Ureter (tissue), 1 donor: ENCODE measurements around the gene HEPACAM. TPM values are rescaled to one million over a fixed set of nuclear protein-coding genes. Genes with fewer than 3 reads are reported as not detected.
A peak's percentile ranks its signal among the peaks of the same experiment; 100 is the strongest.

Source experiments
- DNase-seq: peaks from one replicate; pipeline ENCODE4 v3.0.0-alpha.2; 2020; ENCODE audit warnings: low spot score
- total RNA-seq: library from RNA; stranded (reverse); gene quantifications from one replicate; pipeline ENCODE4 v1.2.4, GENCODE V29; 2023
- donor health status: DM: yes; HTN: yes; CAD: no.

HEPACAM gene
- total RNA-seq, 1 donor from 2014 or later: 0.68 TPM

DNA sequence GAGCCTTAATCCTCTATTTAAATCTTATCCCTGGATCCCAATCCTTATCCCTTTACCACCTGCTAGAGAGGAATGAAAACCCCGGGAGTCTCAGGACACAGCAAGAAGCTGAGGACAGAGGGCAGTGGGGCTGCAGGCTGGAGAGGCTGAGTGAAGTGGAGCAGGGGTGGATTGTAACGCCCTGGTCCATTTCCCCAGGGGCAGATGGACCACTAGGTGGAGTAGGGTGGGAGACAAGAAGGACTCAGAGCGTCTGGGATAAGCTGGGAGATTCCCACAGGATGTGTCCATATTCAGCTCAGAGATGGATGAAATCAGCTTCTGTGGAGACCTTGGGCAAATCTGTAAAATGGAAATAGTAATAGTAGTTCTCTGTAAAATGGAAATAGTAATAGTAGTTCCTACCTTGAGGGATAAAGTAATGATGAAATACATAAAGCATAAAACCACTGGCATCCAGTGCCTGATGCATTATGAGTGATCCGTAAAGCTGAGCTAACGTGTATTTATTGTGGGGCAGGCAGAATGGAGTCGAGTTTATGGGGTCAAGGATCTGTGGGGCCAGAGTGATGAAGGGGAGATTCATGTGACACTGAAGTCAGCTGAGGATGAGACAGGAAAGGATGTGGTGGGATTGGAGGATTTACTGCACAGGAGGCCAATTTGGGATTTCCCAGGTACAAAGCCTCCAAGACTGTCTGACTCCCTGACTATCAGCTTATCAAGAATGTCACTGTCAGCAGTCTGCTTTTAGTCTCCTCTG is 36.3 kb downstream of the HEPACAM start:
- DNase-seq: peak; percentile 26

GRCh38 chr11:124898711-124899110 is 37.1 kb downstream of the HEPACAM start:
- peak; percentile 42 for DNase-seq

GRCh38 chr11:124898263-124898680 is 37.6 kb downstream of the HEPACAM start:
- DNase-seq: peak; percentile 40

DNA sequence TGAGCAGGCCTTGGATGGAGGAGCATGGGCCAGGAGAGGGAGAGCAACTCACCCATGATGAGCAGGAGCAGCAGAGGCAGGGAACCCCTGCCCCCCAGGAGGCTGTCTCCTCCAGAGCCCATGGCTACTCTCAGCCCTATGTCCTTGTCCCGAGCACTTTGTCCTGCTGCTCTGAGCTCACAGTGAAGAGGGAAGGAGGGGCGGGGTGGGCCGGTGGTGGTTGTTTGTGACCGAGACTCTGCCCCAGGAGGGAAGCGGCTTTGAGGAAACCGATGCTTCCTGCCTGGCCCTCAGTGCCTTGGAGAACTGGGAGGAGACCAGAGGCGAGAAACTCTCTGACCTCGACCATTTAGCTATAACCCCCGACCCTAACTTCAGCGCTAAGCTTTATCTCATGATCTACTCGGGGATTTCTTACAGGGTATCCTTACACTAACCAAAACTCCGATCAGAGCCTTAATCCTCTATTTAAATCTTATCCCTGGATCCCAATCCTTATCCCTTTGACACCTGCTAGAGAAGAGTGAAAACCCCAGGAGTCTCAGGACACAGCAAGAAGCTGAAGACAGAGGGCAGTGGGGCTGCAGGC is 38.1 kb downstream of the HEPACAM start, which contains the start of gene ROBO4:
TSS of gene ROBO4 (minus strand) at position 192 of the 589 bp plus-strand sequence. CDS start at position 122, 70 bp downstream.
- peak; percentile 44 for DNase-seq

DNA sequence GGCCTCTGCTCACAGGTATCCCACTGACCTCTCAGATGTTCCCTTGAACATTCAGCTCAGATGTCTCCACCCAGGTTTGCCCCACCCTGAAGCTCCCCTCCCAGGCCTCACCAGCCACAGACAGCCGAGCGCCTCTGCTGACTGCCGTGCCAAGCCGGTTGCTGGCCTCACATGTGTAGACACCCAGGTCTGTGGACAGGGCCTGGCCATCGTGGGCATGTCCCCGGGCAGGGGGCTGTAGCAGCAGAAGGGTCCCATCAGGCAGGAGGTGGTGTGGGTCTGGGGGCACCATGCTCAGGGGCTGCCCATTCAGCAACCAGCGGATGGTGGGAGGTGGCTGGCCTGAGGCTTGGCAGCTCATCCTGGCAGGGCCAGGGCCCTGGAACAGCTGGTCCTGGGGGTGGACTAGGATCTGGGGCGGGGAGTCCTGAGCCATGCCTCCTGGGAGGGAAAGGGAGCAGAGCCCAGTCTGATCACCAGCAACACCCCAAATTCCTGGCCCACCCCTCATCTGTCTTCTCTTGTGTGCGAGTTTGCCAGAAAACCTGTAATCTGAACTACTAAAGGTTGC is 38.9 kb downstream of the HEPACAM start:
- peak; percentile 41 for DNase-seq

DNA sequence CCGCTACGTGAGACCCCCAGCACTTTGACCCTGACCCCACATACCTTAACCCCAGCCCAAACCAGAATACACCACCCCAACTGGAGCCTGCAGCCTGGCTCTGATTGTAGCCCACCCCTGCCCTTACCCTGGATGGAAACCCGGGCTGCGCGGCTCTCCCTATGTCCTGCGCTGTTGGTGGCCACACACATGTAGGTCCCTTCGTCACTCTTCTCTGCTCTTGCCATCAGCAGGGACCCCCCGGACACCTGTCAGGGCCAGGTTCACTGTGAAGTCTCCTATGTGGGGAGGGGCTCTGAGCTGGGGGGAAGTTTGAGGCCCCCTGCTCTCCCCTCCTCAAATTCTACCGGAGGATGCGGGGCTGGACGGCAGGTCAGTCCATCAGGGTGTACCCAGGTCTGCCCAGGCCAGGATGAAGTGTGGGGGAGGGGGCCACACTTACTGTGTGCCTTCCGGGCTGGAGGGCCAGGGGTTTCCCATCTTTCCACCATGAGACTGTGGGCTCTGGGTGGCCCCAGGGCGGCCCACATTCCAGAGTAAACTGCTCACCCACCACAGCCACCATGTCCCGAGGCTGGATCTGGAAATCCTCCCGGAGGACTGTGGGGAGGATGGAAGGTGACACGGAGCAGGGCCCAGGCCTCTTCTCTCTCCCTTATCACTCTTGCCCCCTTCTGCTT is 39.6 kb downstream of the HEPACAM start:
- no peak for DNase-seq

DNA sequence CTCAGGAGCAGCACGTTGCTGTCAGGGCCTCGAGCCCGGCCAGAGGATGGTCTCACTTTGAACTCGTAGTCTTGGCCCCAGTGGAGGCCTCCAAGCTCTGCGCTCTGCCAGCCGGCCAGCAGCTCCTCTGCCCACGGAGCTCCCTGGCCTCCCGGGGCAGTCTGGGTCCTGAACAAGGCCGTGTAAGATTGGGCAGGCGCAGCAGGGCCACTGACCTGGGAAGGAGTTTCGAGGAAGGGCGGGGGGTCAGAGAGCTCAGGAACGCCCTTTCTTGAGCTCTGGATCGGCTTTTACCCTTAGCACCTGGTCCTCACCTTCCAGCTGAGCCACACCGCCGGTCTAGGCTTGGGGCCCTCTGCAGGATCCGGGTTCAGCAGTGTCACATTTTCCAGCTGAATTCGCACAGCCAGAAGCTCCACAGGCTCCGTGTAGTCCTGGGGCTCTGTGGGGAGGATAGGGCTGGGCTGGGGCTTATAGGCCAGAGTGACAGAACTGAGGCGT is 40.3 kb downstream of the HEPACAM start:
- no peak for DNase-seq

- peak; percentile 12 for DNase-seq
Measured at GRCh38 chr11:124894606-124895430, 41.0 kb downstream of the HEPACAM start.

DNA sequence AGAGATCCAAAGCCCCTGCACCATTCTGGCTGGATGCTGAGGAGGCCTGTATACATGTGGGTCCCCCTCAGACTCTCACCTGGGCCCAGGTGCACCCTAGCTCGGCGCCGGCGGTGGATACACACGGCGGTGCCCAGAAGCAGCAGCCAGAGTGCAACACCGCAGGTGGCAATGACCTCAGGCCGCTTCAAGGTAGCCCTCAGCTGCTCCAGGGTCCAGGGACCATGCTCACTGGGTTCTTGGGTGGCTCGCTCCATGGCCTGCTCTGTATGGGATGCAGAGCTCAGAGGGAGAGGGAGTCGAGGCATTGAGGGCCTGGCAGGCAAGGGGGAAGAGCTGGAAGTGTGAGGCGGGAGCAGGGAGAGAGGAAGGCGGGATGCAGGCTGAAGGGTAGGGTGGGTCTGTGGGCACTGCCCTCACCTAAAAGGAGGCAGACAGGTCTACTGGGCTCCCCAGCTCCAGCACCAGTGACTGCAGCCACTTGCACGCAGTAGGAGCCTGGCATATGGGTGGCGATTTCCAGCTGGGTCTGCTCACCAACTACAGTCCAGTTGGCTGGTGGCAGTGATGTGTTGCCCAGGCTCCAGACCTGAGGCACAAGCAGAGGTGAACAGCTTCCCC is 42.0 kb downstream of the HEPACAM start:
- peak; percentile 36 for DNase-seq

- DNase-seq: peak; percentile 41
Measured at GRCh38 chr11:124892750-124893454, 42.9 kb downstream of the HEPACAM start.

DNA sequence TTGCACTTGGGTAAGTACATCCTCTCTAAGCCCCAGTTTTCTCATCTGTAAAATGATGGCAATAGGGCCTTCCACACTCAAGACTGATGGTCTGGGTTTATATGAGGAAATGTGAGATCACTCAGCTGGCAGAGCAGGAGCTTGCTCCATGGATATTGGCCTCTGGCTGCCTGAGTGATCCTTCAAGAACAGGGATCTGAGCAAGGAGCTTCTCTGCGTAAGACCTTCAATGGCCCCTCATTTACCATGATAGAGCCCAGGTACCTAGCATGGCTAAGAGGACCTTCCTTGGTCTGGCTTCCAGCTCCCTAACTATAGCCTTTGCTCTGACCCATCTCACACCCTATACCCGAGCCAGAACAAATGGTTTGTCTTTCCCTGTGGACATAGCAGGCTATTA is 43.7 kb downstream of the HEPACAM start:
- DNase-seq: peak; percentile 4

- peak; percentile 32 for DNase-seq
Measured at GRCh38 chr11:124891373-124891861, 44.4 kb downstream of the HEPACAM start.

DNA sequence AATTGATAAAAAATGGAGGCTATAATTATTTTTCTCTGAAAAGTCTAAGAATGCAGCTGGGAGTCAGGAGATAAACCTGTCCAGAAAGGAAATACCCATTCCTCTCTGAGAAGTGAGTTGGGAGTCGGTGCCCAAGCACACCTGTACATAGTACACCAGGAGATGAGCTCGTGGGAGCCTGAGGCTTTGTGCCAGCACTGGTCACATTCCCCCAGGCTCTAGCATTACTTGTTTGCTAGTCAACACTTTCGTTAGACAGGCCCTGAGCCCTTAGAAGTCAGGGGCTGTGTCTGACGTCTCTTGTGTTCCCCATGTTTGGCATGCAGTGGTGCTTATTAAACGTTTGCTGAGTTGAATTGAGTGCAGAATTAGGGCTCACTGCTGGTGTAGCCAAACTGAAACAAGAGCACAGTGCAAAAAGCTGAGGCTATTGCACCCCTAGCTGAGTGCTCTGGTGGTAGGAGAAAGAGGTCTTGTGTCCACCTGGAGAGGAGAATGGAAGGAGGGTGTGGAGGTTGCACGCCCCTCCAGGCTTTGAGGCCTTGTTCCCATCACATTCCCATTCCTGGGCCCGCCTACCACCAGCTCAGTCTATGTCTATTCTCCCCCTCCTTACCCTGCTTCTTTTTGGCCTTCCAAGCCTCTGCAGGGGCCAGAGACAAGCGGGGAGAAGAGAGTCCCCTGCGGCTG is 45.0 kb downstream of the HEPACAM start:
- DNase-seq: peak; percentile 15

- DNase-seq: no peak
Measured at GRCh38 chr11:124890151-124890550, 45.7 kb downstream of the HEPACAM start.

DNA sequence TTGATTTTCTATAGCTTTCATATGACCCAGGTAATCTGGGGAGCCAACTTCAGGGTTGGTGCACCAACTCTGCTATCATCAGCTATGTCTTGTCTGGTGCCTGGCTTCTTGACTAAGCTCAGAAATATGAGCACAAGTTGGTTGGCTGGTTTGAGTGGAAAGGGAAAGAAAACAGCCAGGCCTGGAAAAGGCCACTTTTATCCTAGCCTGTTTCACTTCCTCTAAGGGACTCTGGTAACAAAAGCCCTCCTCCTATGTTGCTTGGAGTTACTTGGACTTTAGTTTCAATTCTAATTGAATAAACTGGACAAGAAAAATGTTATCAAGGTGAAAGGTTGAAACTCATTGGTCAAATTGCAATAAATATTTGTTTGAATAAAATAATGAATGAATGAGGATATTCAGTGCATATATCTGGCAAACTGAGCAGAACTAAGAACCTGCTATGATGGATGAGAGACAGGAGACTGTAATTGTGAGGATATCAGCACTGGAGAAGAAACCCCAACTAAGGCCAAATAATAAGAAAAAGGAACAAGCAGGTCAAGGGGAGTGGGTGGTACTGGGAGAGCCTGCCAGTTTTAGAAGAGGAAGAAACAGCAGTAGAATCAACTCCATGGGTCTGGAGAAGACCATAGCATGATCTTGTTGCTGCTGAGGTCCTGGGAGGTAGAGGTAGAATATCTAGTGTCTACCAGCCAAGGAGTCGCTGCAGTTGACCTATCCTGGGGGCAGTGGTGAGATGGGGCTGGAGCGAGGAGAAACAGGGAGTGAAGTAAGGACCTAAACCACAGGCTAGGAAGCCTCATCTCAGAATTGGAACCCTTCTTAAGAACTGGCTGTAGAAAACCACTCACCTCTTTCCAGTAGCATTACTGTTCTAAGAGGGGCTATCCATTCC is 46.4 kb downstream of the HEPACAM start:
- peak; percentile 30 for DNase-seq

DNA sequence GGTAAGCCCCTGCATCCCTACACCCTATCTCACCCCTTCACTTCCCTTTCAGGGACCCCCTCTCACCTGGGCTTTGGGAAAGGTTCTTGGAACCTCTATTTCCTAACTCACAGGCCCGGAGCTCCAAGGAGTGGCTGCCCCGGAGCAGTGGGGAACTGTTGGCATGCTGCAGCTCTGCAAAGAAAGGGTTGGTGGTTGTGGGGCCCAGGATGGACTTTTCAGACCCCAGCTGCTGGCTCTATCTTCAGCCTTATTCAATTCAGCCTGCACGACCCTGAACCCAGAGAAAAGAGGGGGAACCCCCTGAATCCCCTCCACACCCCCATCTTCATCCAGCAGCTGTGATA is 48.2 kb downstream of the HEPACAM start:
- DNase-seq: no peak

- peak; percentile 30 for DNase-seq
Measured at GRCh38 chr11:124886978-124887666, 48.7 kb downstream of the HEPACAM start.

- DNase-seq: peak; percentile 34
Measured at GRCh38 chr11:124886476-124886875, 49.4 kb downstream of the HEPACAM start.
